HG03439 (cell line): ENCODE results near the gene EIF2B4.
A peak's percentile ranks its signal among the peaks of the same experiment; 100 is the strongest.
"Not testable (repeated sequence)": the region's sequence is repeated elsewhere in the genome, so short reads cannot be mapped to it uniquely, and the experiment has no call there.

ENCODE experiments used
- ATAC-seq: cut with Tn5 transposase; IDR thresholded peaks from one replicate; pipeline ENCODE4 v1.9.1; 2021; ENCODE audit warnings: mild to moderate bottlenecking, moderate library complexity; ENCODE audit not compliant: unreplicated experiment

EIF2B4 gene

GRCh38 chr2:27350106-27350693 is 19.9 kb downstream of the EIF2B4 start:
- ATAC-seq, result no peak

GRCh38 chr2:27347641-27348040 is 22.5 kb downstream of the EIF2B4 start:
- no peak for ATAC-seq

- no peak for ATAC-seq
These were observed 34.0 kb downstream of the EIF2B4 start for GRCh38 chr2:27336173-27336572.

GRCh38 chr2:27335311-27335710 is 34.8 kb downstream of the EIF2B4 start:
- ATAC-seq, result no peak

- no peak for ATAC-seq
These were observed 45.4 kb downstream of the EIF2B4 start for GRCh38 chr2:27324720-27325119.

GRCh38 chr2:27323596-27324285 is 46.4 kb downstream of the EIF2B4 start:
- no peak for ATAC-seq

- peak; percentile 89 for ATAC-seq
These were observed 47.2 kb downstream of the EIF2B4 start, which contains the start of gene MPV17 for GRCh38 chr2:27322766-27323595. TSS of gene MPV17 (minus strand) at chr2:27323097. CDS start at chr2:27322517, 580 bp downstream.

GRCh38 chr2:27322301-27322765 is 47.8 kb downstream of the EIF2B4 start:
- no peak for ATAC-seq

- no peak for ATAC-seq
These were observed 49.1 kb downstream of the EIF2B4 start for GRCh38 chr2:27320958-27321543.

GRCh38 chr2:27319839-27320238 is 50.3 kb downstream of the EIF2B4 start:
- not testable (repeated sequence) for ATAC-seq

GRCh38 chr2:27316655-27317412 is 53.3 kb downstream of the EIF2B4 start:
- ATAC-seq, result no peak

- ATAC-seq, result no peak
These were observed 55.0 kb downstream of the EIF2B4 start for GRCh38 chr2:27315122-27315521.

- no peak for ATAC-seq
These were observed 55.4 kb downstream of the EIF2B4 start for GRCh38 chr2:27314709-27315108.
